ENCODE measurements around the gene XRCC1. TPM values are rescaled to one million over a fixed set of nuclear protein-coding genes. Genes with fewer than 3 reads are reported as not detected.

Gene XRCC1
- total RNA-seq, 1 donor from 2014 or later: 10.5 TPM

- DNase-seq (ENCODE audit: low read depth): no peak
- no peak for FAIRE-seq
- peaks cover 22% of the 10 kb centered on the region for H3K36me3 ChIP-seq (ENCODE audit: control insufficient read depth, insufficient read depth, low read length)
- no peaks in the 10 kb centered on the region for H3K27me3 ChIP-seq (ENCODE audit: control insufficient read depth, insufficient read depth, low read length)
- no peak for TF ChIP-seq CTCF (IDR thresholded peaks at IDR 0.05; ENCODE audit: insufficient read depth, low read length, severe bottlenecking)
- no peak overlapping the region for H3K4me3 ChIP-seq (ENCODE audit: low read depth, low read length)
Observed at GRCh38 chr19:43506629-43507028, 68.7 kb downstream of the XRCC1 start.

- Histone ChIP-seq H3K36me3 (ENCODE audit: control insufficient read depth, insufficient read depth, low read length) (peaks cover 22% of the 10 kb centered on the region), H3K27me3 (ENCODE audit: control insufficient read depth, insufficient read depth, low read length) (no peaks in the 10 kb centered on the region), H3K4me3 (ENCODE audit: low read depth, low read length) (no peak overlapping the region)
- DNase-seq (ENCODE audit: low read depth): no peak
- TF ChIP-seq CTCF (IDR thresholded peaks at IDR 0.05; ENCODE audit: insufficient read depth, low read length, severe bottlenecking): no peak
- FAIRE-seq: no peak
Observed at GRCh38 chr19:43505941-43506340, 69.4 kb downstream of the XRCC1 start.

- no peak for FAIRE-seq
- H3K4me3 ChIP-seq (ENCODE audit: low read depth, low read length): no peak overlapping the region
- H3K36me3 ChIP-seq (ENCODE audit: control insufficient read depth, insufficient read depth, low read length): peaks cover 18% of the 10 kb centered on the region
- H3K27me3 ChIP-seq (ENCODE audit: control insufficient read depth, insufficient read depth, low read length): no peaks in the 10 kb centered on the region
- TF ChIP-seq CTCF (IDR thresholded peaks at IDR 0.05; ENCODE audit: insufficient read depth, low read length, severe bottlenecking): no peak
- no peak for DNase-seq (ENCODE audit: low read depth)
Observed at GRCh38 chr19:43505186-43505456, 70.2 kb downstream of the XRCC1 start.

GRCh38 chr19:43504426-43505185 is 70.7 kb downstream of the XRCC1 start, which contains the start of gene PHLDB3:
Gene PHLDB3, minus strand, starts transcription at chr19:43504746. Its CDS starts 628 bp downstream, at chr19:43504118.
- Histone ChIP-seq H3K36me3 (ENCODE audit: control insufficient read depth, insufficient read depth, low read length) (peaks cover 14% of the 10 kb centered on the region), H3K4me3 (ENCODE audit: low read depth, low read length) (peak within 1 kb of the TSS; percentile 70), H3K27me3 (ENCODE audit: control insufficient read depth, insufficient read depth, low read length) (no peaks in the 10 kb centered on the region)
- DNase-seq (ENCODE audit: low read depth) (no peak), FAIRE-seq (no peak)
- TF ChIP-seq CTCF (IDR thresholded peaks at IDR 0.05; ENCODE audit: insufficient read depth, low read length, severe bottlenecking): no peak

- FAIRE-seq (no peak), DNase-seq (ENCODE audit: low read depth) (peak; percentile 77)
- Histone ChIP-seq H3K4me3 (ENCODE audit: low read depth, low read length) (peak overlapping the region; percentile 70), H3K27me3 (ENCODE audit: control insufficient read depth, insufficient read depth, low read length) (no peaks in the 10 kb centered on the region), H3K36me3 (ENCODE audit: control insufficient read depth, insufficient read depth, low read length) (peaks cover 14% of the 10 kb centered on the region)
- TF ChIP-seq CTCF (IDR thresholded peaks at IDR 0.05; ENCODE audit: insufficient read depth, low read length, severe bottlenecking): no peak
Observed at GRCh38 chr19:43503501-43504425, 71.6 kb downstream of the XRCC1 start.

Data from bronchial epithelial cell (primary cell).